IMR-90 (cell line): ENCODE data around the gene INO80E. TPM values are rescaled to one million over a fixed set of nuclear protein-coding genes. Genes with fewer than 3 reads are reported as not detected.

Experiments
- ATAC-seq: fragments of 200-7000 bp; cut with Tn5 transposase; 2 replicates; pipeline ENCODE4 v1.9.1; 2020; ENCODE audit warnings: low read depth, mild to moderate bottlenecking, moderate library complexity
- BruUV-seq: library from RNA; stranded (reverse); fragments of 400-500 nt; replicated peaks from 2 replicates; lab custom pipeline; 2021; lab: Mats Ljungman, UMichigan
- CTCF ChIA-PET: fragments of 300-600 bp; formaldehyde crosslinking; extraction: SDS; loops from one replicate; lab custom pipeline; 2021; ENCODE audit warnings: antibody characterized with exemption; lab: Yijun Ruan, JAX
- POLR2A ChIA-PET: fragments of 300-600 bp; sonication (Branson Sonifier 250); formaldehyde crosslinking; loops from one replicate; lab custom pipeline; 2022; ENCODE audit warnings: antibody characterized with exemption; ENCODE audit not compliant: unreplicated experiment; lab: Charles Lee
- DNase-seq: peaks from one replicate; pipeline ENCODE4 v3.0.0; 2013
- H2AFZ ChIP-seq: replicated peaks from 2 replicates; pipeline ENCODE3; 2013; ENCODE audit warnings: low read length, mild to moderate bottlenecking; ENCODE audit not compliant: poor library complexity
- H2AK5ac ChIP-seq: 2 replicates; pipeline ENCODE4 v1.6.1; 2013; ENCODE audit warnings: low read depth, low read length, inconsistent platforms
- H2AK9ac ChIP-seq: replicated peaks from 2 replicates; pipeline ENCODE3; 2013; ENCODE audit warnings: mild to moderate bottlenecking, low read depth, low read length, moderate library complexity; ENCODE audit not compliant: poor library complexity
- H2BK120ac ChIP-seq: 2 replicates; pipeline ENCODE4 v1.6.1; 2013; ENCODE audit warnings: low read depth, low read length, inconsistent platforms
- H2BK15ac ChIP-seq: 3 replicates; pipeline ENCODE4 v1.6.1; 2013; ENCODE audit warnings: low read depth, low read length, inconsistent platforms
- H2BK20ac ChIP-seq: 2 replicates; pipeline ENCODE4 v1.6.1; 2013; ENCODE audit warnings: low read depth, mild to moderate bottlenecking, inconsistent platforms, low read length, moderate library complexity
- H2BK5ac ChIP-seq: 2 replicates; pipeline ENCODE4 v1.6.1; 2013; ENCODE audit warnings: mild to moderate bottlenecking, low read depth, low read length, inconsistent platforms; ENCODE audit not compliant: poor library complexity, severe bottlenecking
- H3K14ac ChIP-seq: replicated peaks from 2 replicates; pipeline ENCODE4 v1.6.1; 2013; ENCODE audit warnings: low read depth, low read length, inconsistent platforms
- H3K18ac ChIP-seq: 2 replicates; pipeline ENCODE4 v1.6.1; 2013; ENCODE audit warnings: low read depth, low read length, control low read depth
- H3K23ac ChIP-seq: 2 replicates; pipeline ENCODE4 v1.6.1; 2013; ENCODE audit warnings: low read depth, low read length, inconsistent platforms
- H3K27ac ChIP-seq: 2 replicates; pipeline ENCODE4 v1.5.1; 2013; ENCODE audit warnings: mild to moderate bottlenecking, control low read depth, low read length; ENCODE audit not compliant: insufficient read depth
- H3K27me3 ChIP-seq: 2 replicates; pipeline ENCODE4 v1.6.1; 2013; ENCODE audit warnings: low read length; ENCODE audit not compliant: control insufficient read depth, insufficient read depth
- H3K36me3 ChIP-seq: 2 replicates; pipeline ENCODE4 v1.6.1; 2013; ENCODE audit warnings: low read length, mixed read lengths; ENCODE audit not compliant: control insufficient read depth, insufficient read depth
- H3K4ac ChIP-seq: 2 replicates; pipeline ENCODE4 v1.6.1; 2013; ENCODE audit warnings: low read depth, low read length, inconsistent platforms
- H3K4me1 ChIP-seq: 2 replicates; pipeline ENCODE4 v1.6.1; 2013; ENCODE audit warnings: low read length, mixed read lengths; ENCODE audit not compliant: control insufficient read depth, insufficient read depth
- H3K4me2 ChIP-seq: 2 replicates; pipeline ENCODE4 v1.6.1; 2013; ENCODE audit warnings: low read depth, mild to moderate bottlenecking, control low read depth, low read length, moderate library complexity
- H3K4me3 ChIP-seq: 2 replicates; pipeline ENCODE4 v1.5.1; 2013; ENCODE audit warnings: low read depth, mild to moderate bottlenecking, control low read depth, low read length, moderate library complexity; ENCODE audit not compliant: insufficient read depth
- H3K56ac ChIP-seq: 2 replicates; pipeline ENCODE4 v1.6.1; 2013; ENCODE audit warnings: low read length, inconsistent platforms; ENCODE audit not compliant: insufficient read depth; ENCODE audit errors: extremely low read depth
- H3K79me1 ChIP-seq, 2 experiments: 2 replicates each; pipeline ENCODE4 v1.6.1; 2013; ENCODE audit warnings: low read length in 2 of 2, inconsistent platforms in 1 of 2, low read depth in 1 of 2
- H3K9ac ChIP-seq: 2 replicates; pipeline ENCODE4 v1.6.1; 2013; ENCODE audit warnings: low read depth, low read length, control low read depth
- H3K9me1 ChIP-seq: 2 replicates; pipeline ENCODE4 v1.6.1; 2013; ENCODE audit warnings: low read length, inconsistent platforms; ENCODE audit not compliant: insufficient read depth
- H3K9me3 ChIP-seq: 2 replicates; pipeline ENCODE4 v1.6.1; 2013; ENCODE audit warnings: low read length; ENCODE audit not compliant: control insufficient read depth, insufficient read depth
- H4K20me1 ChIP-seq: 2 replicates; pipeline ENCODE4 v1.6.1; 2013; ENCODE audit warnings: low read length, inconsistent platforms; ENCODE audit not compliant: insufficient read depth
- H4K5ac ChIP-seq: 2 replicates; pipeline ENCODE4 v1.6.1; 2013; ENCODE audit warnings: mild to moderate bottlenecking, low read depth, low read length, control low read depth
- H4K8ac ChIP-seq, 2 experiments: 2 replicates each; pipeline ENCODE4 v1.6.1; 2013; ENCODE audit warnings: low read depth in 2 of 2, low read length in 2 of 2, control low read depth in 1 of 2, inconsistent platforms in 1 of 2
- H4K91ac ChIP-seq: 2 replicates; pipeline ENCODE4 v1.6.1; 2013; ENCODE audit warnings: low read depth, low read length, inconsistent platforms; ENCODE audit not compliant: insufficient read depth
- CEBPB ChIP-seq: IDR thresholded peaks from 2 replicates; pipeline ENCODE4 v1.6.1; 2012; ENCODE audit warnings: low read depth, low read length, improper control_type of control experiment
- FOS ChIP-seq: fragments of 150-350 bp; IDR thresholded peaks from 2 replicates; pipeline ENCODE4 v1.6.1; 2016; ENCODE audit warnings: low read depth, low read length
- RFX5 ChIP-seq: IDR thresholded peaks from 2 replicates; pipeline ENCODE4 v1.8.0; 2012; ENCODE audit warnings: low read depth, mild to moderate bottlenecking, low read length, moderate library complexity
- WGBS, 2 experiments: methylation state at CpG; one replicate each; pipeline versions ENCODE4 v1.1.5 to v1.1.7; 2013; ENCODE audit warnings: missing lambda C conversion rate in 2 of 2; ENCODE audit not compliant: insufficient read length in 1 of 2; ENCODE audit errors: extremely low coverage in 2 of 2; 5-methylcytosine and 5-hydroxymethylcytosine counted together
- dilution Hi-C: fragments of 300-500 bp; cut with HindIII; formaldehyde crosslinking; loops from one replicate; pipeline ENCODE4 v1.14.3; 2018; ENCODE audit warnings: low sequenced_read_pairs; ENCODE audit not compliant: unreplicated experiment
- in situ Hi-C: fragments of 300-500 bp; cut with MboI; formaldehyde crosslinking; loops from 3 replicates; pipeline ENCODE4 v1.14.3; 2019; ENCODE audit warnings: low sequenced_read_pairs, inconsistent platforms, mixed read lengths
- intact Hi-C: fragments of 100-400 bp; cut with micrococcal nuclease; formaldehyde crosslinking; loops from 2 replicates; pipeline ENCODE4 v1.10.0; 2022
- polyA plus RNA-seq, 3 experiments: library from polyadenylated mRNA; depleted of rRNA; stranded (reverse); fragments of >200 nt; gene quantifications; 2 replicates each; pipeline ENCODE4 v1.2.3, GENCODE V29; 2012; ENCODE audit warnings: low replicate concordance in 1 of 3
- total RNA-seq: library from RNA; depleted of rRNA; stranded (reverse); fragments of >200 nt; gene quantifications from 2 replicates; pipeline ENCODE4 v1.2.3, GENCODE V29; 2012
- TF ChIP-seq, protein P1 (sequence below): fragments of 150-350 bp; IDR thresholded peaks from 2 replicates; pipeline ENCODE4 v1.6.1; 2016; ENCODE audit warnings: low read depth, mild to moderate bottlenecking, low read length, moderate library complexity, borderline replicate concordance
- TF ChIP-seq, protein P2 (sequence below): fragments of 150-350 bp; IDR thresholded peaks from 2 replicates; pipeline ENCODE4 v1.6.1; 2017; ENCODE audit warnings: mild to moderate bottlenecking, antibody characterized with exemption, low read length, low read depth

The INO80E gene
- total and polyA plus RNA-seq, 2 of the 4 experiments (the other 2 are of a cell fraction) = 40.9 to 42.1 TPM

DNA sequence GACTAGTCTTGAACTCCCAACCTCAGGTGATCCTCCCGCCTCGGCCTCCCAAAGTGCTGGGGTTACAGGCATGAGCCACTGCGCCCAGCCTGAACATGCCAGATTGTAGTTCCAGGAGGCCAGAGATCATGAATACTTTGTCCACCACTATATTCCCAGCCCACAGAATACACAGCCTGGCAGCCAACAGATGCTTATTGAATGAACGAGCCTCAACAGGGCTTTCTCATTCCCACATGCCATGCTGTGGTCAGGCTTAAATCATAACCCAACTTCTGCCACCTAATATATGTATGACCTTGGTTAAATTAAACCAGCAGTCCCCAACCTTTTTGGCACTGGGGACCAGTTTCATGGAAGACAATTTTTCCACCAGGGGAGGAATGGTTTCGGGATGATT is 37.3 kb upstream of the INO80E start:
- in situ Hi-C loops = no loop called here
- H3K4ac ChIP-seq = no peak overlapping the region
- no peak for ATAC-seq
- H2AK5ac ChIP-seq = no peak overlapping the region
- no peak overlapping the region for H2BK5ac ChIP-seq
- H3K4me1 ChIP-seq = peaks cover 8% of the 10 kb centered on the region
- H2AFZ ChIP-seq = no peak overlapping the region
- H3K9ac ChIP-seq = no peak overlapping the region
- no peak overlapping the region for H2BK15ac ChIP-seq
- no peak for DNase-seq
- no peak overlapping the region for H2BK20ac ChIP-seq
- H3K27ac ChIP-seq = no peak overlapping the region
- H3K56ac ChIP-seq = no peak overlapping the region
- peaks cover 2% of the 10 kb centered on the region; the same call in 1 of the 2 replicates for H3K36me3 ChIP-seq
- H3K79me1 ChIP-seq = peaks cover 12 to 22% of the 10 kb centered on the region in 2 experiments; a peak in 3 of 4 replicates
- H4K8ac ChIP-seq = no peak overlapping the region
- H4K91ac ChIP-seq = no peak overlapping the region
- H4K5ac ChIP-seq = no peak overlapping the region
- no peak overlapping the region for H3K4me2 ChIP-seq
- intact Hi-C loops = no loop called here
- dilution Hi-C loops = no loop called here
- H2AK9ac ChIP-seq = no peak overlapping the region
- H3K9me1 ChIP-seq = peaks cover 5% of the 10 kb centered on the region; the same call in 1 of the 2 replicates
- H3K14ac ChIP-seq = no peak overlapping the region
- TF ChIP-seq CEBPB (no peak), FOS (no peak), RFX5 (no peak)
- TF ChIP-seq, protein P1, sequence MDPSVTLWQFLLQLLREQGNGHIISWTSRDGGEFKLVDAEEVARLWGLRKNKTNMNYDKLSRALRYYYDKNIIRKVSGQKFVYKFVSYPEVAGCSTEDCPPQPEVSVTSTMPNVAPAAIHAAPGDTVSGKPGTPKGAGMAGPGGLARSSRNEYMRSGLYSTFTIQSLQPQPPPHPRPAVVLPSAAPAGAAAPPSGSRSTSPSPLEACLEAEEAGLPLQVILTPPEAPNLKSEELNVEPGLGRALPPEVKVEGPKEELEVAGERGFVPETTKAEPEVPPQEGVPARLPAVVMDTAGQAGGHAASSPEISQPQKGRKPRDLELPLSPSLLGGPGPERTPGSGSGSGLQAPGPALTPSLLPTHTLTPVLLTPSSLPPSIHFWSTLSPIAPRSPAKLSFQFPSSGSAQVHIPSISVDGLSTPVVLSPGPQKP = no peak
- TF ChIP-seq, protein P2, sequence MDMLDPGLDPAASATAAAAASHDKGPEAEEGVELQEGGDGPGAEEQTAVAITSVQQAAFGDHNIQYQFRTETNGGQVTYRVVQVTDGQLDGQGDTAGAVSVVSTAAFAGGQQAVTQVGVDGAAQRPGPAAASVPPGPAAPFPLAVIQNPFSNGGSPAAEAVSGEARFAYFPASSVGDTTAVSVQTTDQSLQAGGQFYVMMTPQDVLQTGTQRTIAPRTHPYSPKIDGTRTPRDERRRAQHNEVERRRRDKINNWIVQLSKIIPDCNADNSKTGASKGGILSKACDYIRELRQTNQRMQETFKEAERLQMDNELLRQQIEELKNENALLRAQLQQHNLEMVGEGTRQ = no peak
- no TSS peak for BruUV-seq
- no peaks in the 10 kb centered on the region for H3K9me3 ChIP-seq
- POLR2A ChIA-PET = no interaction called here
- WGBS, 2 experiments = no CpG with 5 or more reads among the region's 5 CpGs
- no peak overlapping the region for H3K23ac ChIP-seq
- no peaks in the 10 kb centered on the region for H3K27me3 ChIP-seq
- H3K4me3 ChIP-seq = no peak overlapping the region
- no peak overlapping the region for H3K18ac ChIP-seq
- no peak overlapping the region for H2BK120ac ChIP-seq
- CTCF ChIA-PET = no interaction called here
- no peaks in the 10 kb centered on the region for H4K20me1 ChIP-seq
